Measurements from ENCODE around the gene METTL23. TPM values are rescaled to one million over a fixed set of nuclear protein-coding genes. Genes with fewer than 3 reads are reported as not detected.
A peak's percentile ranks its signal among the peaks of the same experiment; 100 is the strongest.

The METTL23 gene
- total and polyA plus RNA-seq, 2 donors = 38.3 to 70.1 TPM

- no peak overlapping the region for H3K4me3 ChIP-seq (ENCODE audit: low read length in 2 of 2)
- no peaks in the 10 kb centered on the region for H3K36me3 ChIP-seq (ENCODE audit: control insufficient read depth in 2 of 2, insufficient read depth in 2 of 2, low read length in 1 of 2)
- 92% methylated on average over 33 of the region's 33 CpGs for WGBS
- DNase-seq (ENCODE audit: low read depth in 6 of 9, low spot score in 9 of 9) = no peak
- peaks cover 0 to 33% of the 10 kb centered on the region in 2 donors for H3K4me1 ChIP-seq (ENCODE audit: control insufficient read depth in 2 of 2, insufficient read depth in 2 of 2, low read length in 2 of 2)
- peak overlapping the region; percentile 66 to 70 for H3K27ac ChIP-seq (ENCODE audit: low read depth in 1 of 2, low read length in 1 of 2)
- no peaks in the 10 kb centered on the region for H3K27me3 ChIP-seq (ENCODE audit: control insufficient read depth in 2 of 2, insufficient read depth in 1 of 2, low read length in 1 of 2)
- H3K9me3 ChIP-seq (ENCODE audit: control insufficient read depth in 2 of 2, insufficient read depth in 1 of 2, low read length in 1 of 2) = no peaks in the 10 kb centered on the region
Observed at GRCh38 chr17:76700617-76701470, 25.8 kb upstream of the METTL23 start.

GRCh38 chr17:76701471-76701967 is 25.1 kb upstream of the METTL23 start:
- Histone ChIP-seq H3K4me3 (ENCODE audit: low read length in 2 of 2) (no peak overlapping the region), H3K27ac (ENCODE audit: low read depth in 1 of 2, low read length in 1 of 2) (peak overlapping the region; percentile 10 to 55), H3K27me3 (ENCODE audit: control insufficient read depth in 2 of 2, insufficient read depth in 1 of 2, low read length in 1 of 2) (no peaks in the 10 kb centered on the region), H3K36me3 (ENCODE audit: control insufficient read depth in 2 of 2, insufficient read depth in 2 of 2, low read length in 1 of 2) (no peaks in the 10 kb centered on the region), H3K4me1 (ENCODE audit: control insufficient read depth in 2 of 2, insufficient read depth in 2 of 2, low read length in 2 of 2) (peaks cover 0 to 32% of the 10 kb centered on the region in 2 donors), H3K9me3 (ENCODE audit: control insufficient read depth in 2 of 2, insufficient read depth in 1 of 2, low read length in 1 of 2) (no peaks in the 10 kb centered on the region)
- DNase-seq (ENCODE audit: low read depth in 6 of 9, low spot score in 9 of 9) = no peak
- WGBS = 92% methylated on average over 11 of the region's 11 CpGs

- Histone ChIP-seq H3K4me1 (ENCODE audit: control insufficient read depth in 2 of 2, insufficient read depth in 2 of 2, low read length in 2 of 2) (peaks cover 0 to 26% of the 10 kb centered on the region in 2 donors), H3K27me3 (ENCODE audit: control insufficient read depth in 2 of 2, insufficient read depth in 1 of 2, low read length in 1 of 2) (no peaks in the 10 kb centered on the region), H3K27ac (ENCODE audit: low read depth in 1 of 2, low read length in 1 of 2) (no peak overlapping the region), H3K4me3 (ENCODE audit: low read length in 2 of 2) (no peak overlapping the region), H3K9me3 (ENCODE audit: control insufficient read depth in 2 of 2, insufficient read depth in 1 of 2, low read length in 1 of 2) (no peaks in the 10 kb centered on the region), H3K36me3 (ENCODE audit: control insufficient read depth in 2 of 2, insufficient read depth in 2 of 2, low read length in 1 of 2) (no peaks in the 10 kb centered on the region)
- DNase-seq (ENCODE audit: low read depth in 6 of 9, low spot score in 9 of 9) = no peak
- WGBS = 74% methylated on average over 2 of the region's 2 CpGs
Observed at GRCh38 chr17:76702076-76702475, 24.6 kb upstream of the METTL23 start.

DNA sequence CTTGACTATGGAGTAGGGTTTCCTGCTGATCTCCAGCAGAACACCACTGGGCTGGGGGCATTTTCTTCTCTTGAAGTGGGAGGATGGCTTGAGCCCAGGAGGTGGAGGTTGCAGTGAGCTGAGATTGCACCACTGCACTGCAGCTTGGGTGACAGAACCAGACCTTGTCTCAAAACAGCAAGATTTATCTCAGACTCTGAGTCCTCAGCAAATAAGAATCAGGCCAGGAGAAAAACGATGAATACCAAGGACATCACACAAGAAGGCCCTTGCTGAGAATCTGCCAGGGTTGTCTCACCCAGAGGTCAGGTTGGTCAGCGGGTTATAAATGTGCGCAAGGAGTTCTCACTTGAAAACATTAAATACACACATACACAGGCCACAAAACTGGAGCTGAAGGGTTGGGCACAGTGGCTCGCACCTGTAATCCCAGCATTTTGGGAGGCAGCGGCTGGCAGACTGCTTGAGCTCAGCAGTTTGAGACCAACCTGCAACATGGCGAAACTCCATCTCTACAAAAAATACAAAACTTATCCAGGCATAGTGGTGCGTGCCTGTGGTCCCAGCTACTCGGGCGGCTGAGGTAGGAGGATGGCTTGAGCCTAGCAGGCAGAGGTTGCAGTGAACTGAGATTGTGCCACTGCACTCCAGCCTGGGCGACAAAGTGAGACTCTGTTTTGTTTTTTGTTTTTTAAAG is 23.6 kb upstream of the METTL23 start:
- H3K36me3 ChIP-seq (ENCODE audit: control insufficient read depth in 2 of 2, insufficient read depth in 2 of 2, low read length in 1 of 2) = no peaks in the 10 kb centered on the region
- H3K4me3 ChIP-seq (ENCODE audit: low read length in 2 of 2) = no peak overlapping the region
- no peak overlapping the region for H3K27ac ChIP-seq (ENCODE audit: low read depth in 1 of 2, low read length in 1 of 2)
- no peaks in the 10 kb centered on the region for H3K9me3 ChIP-seq (ENCODE audit: control insufficient read depth in 2 of 2, insufficient read depth in 1 of 2, low read length in 1 of 2)
- peaks cover 0 to 16% of the 10 kb centered on the region in 2 donors for H3K4me1 ChIP-seq (ENCODE audit: control insufficient read depth in 2 of 2, insufficient read depth in 2 of 2, low read length in 2 of 2)
- no peaks in the 10 kb centered on the region for H3K27me3 ChIP-seq (ENCODE audit: control insufficient read depth in 2 of 2, insufficient read depth in 1 of 2, low read length in 1 of 2)
- no peak for DNase-seq (ENCODE audit: low read depth in 6 of 9, low spot score in 9 of 9)
- WGBS = 97% methylated on average over 10 of the region's 10 CpGs

- H3K36me3 ChIP-seq (ENCODE audit: control insufficient read depth in 2 of 2, insufficient read depth in 2 of 2, low read length in 1 of 2) = no peaks in the 10 kb centered on the region
- no peak overlapping the region for H3K4me3 ChIP-seq (ENCODE audit: low read length in 2 of 2)
- H3K9me3 ChIP-seq (ENCODE audit: control insufficient read depth in 2 of 2, insufficient read depth in 1 of 2, low read length in 1 of 2) = no peaks in the 10 kb centered on the region
- H3K4me1 ChIP-seq (ENCODE audit: control insufficient read depth in 2 of 2, insufficient read depth in 2 of 2, low read length in 2 of 2) = peaks cover 0 to 20% of the 10 kb centered on the region in 2 donors
- WGBS = 42% methylated on average over 4 of the region's 4 CpGs
- no peak for DNase-seq (ENCODE audit: low read depth in 6 of 9, low spot score in 9 of 9)
- H3K27me3 ChIP-seq (ENCODE audit: control insufficient read depth in 2 of 2, insufficient read depth in 1 of 2, low read length in 1 of 2) = peaks cover 0 to 11% of the 10 kb centered on the region in 2 donors
- H3K27ac ChIP-seq (ENCODE audit: low read depth in 1 of 2, low read length in 1 of 2) = no peak overlapping the region
Observed at GRCh38 chr17:76704805-76705204, 21.8 kb upstream of the METTL23 start.

DNA sequence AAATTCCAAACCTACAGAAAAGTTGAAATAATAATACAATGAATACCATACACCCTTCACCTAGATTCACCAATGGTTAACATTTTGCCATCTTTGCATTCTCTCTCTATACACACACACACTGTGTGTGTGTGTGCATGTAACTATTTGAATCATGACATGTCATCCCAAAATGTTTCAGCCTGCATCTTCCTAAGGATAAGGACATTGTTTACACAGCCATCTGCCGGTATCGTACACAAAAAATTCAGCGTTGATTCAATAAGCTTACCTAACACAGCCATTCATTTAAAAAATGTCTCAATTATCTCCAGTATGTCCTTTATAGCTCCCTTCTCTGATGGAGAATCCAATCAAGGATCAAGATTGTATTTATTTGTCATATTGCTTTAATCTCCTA is 19.8 kb upstream of the METTL23 start:
- Histone ChIP-seq H3K27me3 (ENCODE audit: control insufficient read depth in 2 of 2, insufficient read depth in 1 of 2, low read length in 1 of 2) (peaks cover 0 to 22% of the 10 kb centered on the region in 2 donors), H3K27ac (ENCODE audit: low read depth in 1 of 2, low read length in 1 of 2) (no peak overlapping the region), H3K9me3 (ENCODE audit: control insufficient read depth in 2 of 2, insufficient read depth in 1 of 2, low read length in 1 of 2) (no peaks in the 10 kb centered on the region), H3K4me1 (ENCODE audit: control insufficient read depth in 2 of 2, insufficient read depth in 2 of 2, low read length in 2 of 2) (peaks cover 8 to 27% of the 10 kb centered on the region in 2 donors), H3K4me3 (ENCODE audit: low read length in 2 of 2) (no peak overlapping the region), H3K36me3 (ENCODE audit: control insufficient read depth in 2 of 2, insufficient read depth in 2 of 2, low read length in 1 of 2) (no peaks in the 10 kb centered on the region)
- DNase-seq (ENCODE audit: low read depth in 6 of 9, low spot score in 9 of 9) = no peak
- 99% methylated on average over 3 of the region's 3 CpGs for WGBS

DNA sequence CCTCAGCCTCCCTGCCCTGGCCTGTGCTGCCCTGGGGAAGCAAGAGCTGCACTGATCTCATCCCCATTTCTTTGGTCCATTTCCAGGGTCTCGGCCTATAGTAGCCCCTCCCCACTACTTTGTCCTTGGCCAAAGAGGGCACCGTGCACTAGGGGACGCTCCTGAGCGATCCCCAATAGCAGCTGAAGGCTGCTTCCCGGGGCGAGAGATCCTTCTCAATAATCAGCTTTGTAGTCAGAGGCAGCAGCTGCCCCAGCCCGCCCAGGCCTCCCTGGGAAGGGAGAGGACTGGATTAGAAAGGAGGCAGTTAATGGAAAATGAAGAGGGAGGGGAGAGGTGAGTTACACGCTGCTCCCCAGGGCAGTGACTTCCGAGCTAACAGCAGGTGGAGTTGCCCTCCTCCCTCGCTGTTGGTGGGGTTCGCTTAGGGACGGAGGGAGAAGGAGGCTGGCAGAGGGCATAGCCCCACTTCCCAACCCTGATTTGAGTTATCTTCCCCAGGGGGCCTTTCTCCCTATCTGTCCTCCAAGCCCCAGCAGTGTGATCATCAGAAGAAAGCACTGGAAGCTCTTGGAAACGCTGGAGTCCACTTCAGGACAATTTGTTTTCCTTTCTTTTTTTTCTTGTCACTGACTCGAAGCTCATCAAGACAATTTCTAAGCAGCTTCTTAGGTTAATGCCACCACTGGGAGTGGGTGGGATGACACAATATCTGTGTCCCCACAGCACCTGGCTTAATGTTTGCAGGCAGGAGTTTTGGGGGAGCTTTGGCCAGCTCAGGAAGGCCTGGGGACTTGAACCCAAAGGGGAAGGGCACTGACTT is 18.4 kb upstream of the METTL23 start:
- Histone ChIP-seq H3K27ac (ENCODE audit: low read depth in 1 of 2, low read length in 1 of 2) (no peak overlapping the region), H3K27me3 (ENCODE audit: control insufficient read depth in 2 of 2, insufficient read depth in 1 of 2, low read length in 1 of 2) (peaks cover 0 to 22% of the 10 kb centered on the region in 2 donors), H3K36me3 (ENCODE audit: control insufficient read depth in 2 of 2, insufficient read depth in 2 of 2, low read length in 1 of 2) (peaks cover 0 to 3% of the 10 kb centered on the region in 2 donors), H3K4me1 (ENCODE audit: control insufficient read depth in 2 of 2, insufficient read depth in 2 of 2, low read length in 2 of 2) (peaks cover 8 to 32% of the 10 kb centered on the region in 2 donors), H3K9me3 (ENCODE audit: control insufficient read depth in 2 of 2, insufficient read depth in 1 of 2, low read length in 1 of 2) (no peaks in the 10 kb centered on the region), H3K4me3 (ENCODE audit: low read length in 2 of 2) (no peak overlapping the region)
- no peak for DNase-seq (ENCODE audit: low read depth in 6 of 9, low spot score in 9 of 9)
- 92% methylated on average over 14 of the region's 14 CpGs for WGBS

- Histone ChIP-seq H3K27me3 (ENCODE audit: control insufficient read depth in 2 of 2, insufficient read depth in 1 of 2, low read length in 1 of 2) (peaks cover 0 to 22% of the 10 kb centered on the region in 2 donors), H3K9me3 (ENCODE audit: control insufficient read depth in 2 of 2, insufficient read depth in 1 of 2, low read length in 1 of 2) (no peaks in the 10 kb centered on the region), H3K4me3 (ENCODE audit: low read length in 2 of 2) (peak overlapping the region; percentile 35 to 47), H3K4me1 (ENCODE audit: control insufficient read depth in 2 of 2, insufficient read depth in 2 of 2, low read length in 2 of 2) (peaks cover 11 to 43% of the 10 kb centered on the region in 2 donors), H3K27ac (ENCODE audit: low read depth in 1 of 2, low read length in 1 of 2) (peak overlapping the region; percentile 21 to 76), H3K36me3 (ENCODE audit: control insufficient read depth in 2 of 2, insufficient read depth in 2 of 2, low read length in 1 of 2) (peaks cover 1 to 8% of the 10 kb centered on the region in 2 donors)
- WGBS = 92% methylated on average over 29 of the region's 29 CpGs
- no peak for DNase-seq (ENCODE audit: low read depth in 6 of 9, low spot score in 9 of 9)
Observed at GRCh38 chr17:76709077-76709950, 17.3 kb upstream of the METTL23 start.

Data from thymus (tissue), 11 donors.